Hepatocyte (in vitro differentiated cells): ENCODE data around the gene RHBDL2. TPM values are rescaled to one million over a fixed set of nuclear protein-coding genes. Genes with fewer than 3 reads are reported as not detected.

Source experiments
- DNase-seq: peaks from one replicate; pipeline ENCODE4 v3.0.0-alpha.2; 2016; ENCODE audit warnings: low spot score
- H2AFZ ChIP-seq: fragments of 200-600 bp; sonication (generic); 2 replicates; pipeline ENCODE4 v1.6.0; 2016; ENCODE audit warnings: antibody characterized with exemption, mild to moderate bottlenecking
- H3K27ac ChIP-seq: fragments of 200-600 bp; sonication (generic); 2 replicates; pipeline ENCODE4 v1.5.1; 2016; ENCODE audit warnings: mild to moderate bottlenecking
- H3K27me3 ChIP-seq: fragments of 200-600 bp; sonication (generic); 2 replicates; pipeline ENCODE4 v1.6.1; 2016
- H3K36me3 ChIP-seq: fragments of 200-600 bp; sonication (generic); replicated peaks from 2 replicates; pipeline ENCODE4 v1.5.1; 2016; ENCODE audit warnings: low read depth; ENCODE audit not compliant: insufficient read depth
- H3K4me1 ChIP-seq: fragments of 200-600 bp; sonication (generic); 2 replicates; pipeline ENCODE4 v1.5.1; 2016; ENCODE audit warnings: mild to moderate bottlenecking, moderate library complexity; ENCODE audit not compliant: insufficient read depth
- H3K4me2 ChIP-seq: fragments of 200-600 bp; sonication (generic); 2 replicates; pipeline ENCODE4 v1.6.0; 2016
- H3K4me3 ChIP-seq: fragments of 200-600 bp; sonication (generic); 2 replicates; pipeline ENCODE4 v1.5.1; 2016; ENCODE audit warnings: mild to moderate bottlenecking
- H3K79me2 ChIP-seq: fragments of 200-600 bp; sonication (generic); 2 replicates; pipeline ENCODE4 v1.6.0; 2017; ENCODE audit warnings: mild to moderate bottlenecking
- H3K9me2 ChIP-seq: fragments of 200-600 bp; sonication (generic); replicated peaks from 2 replicates; pipeline ENCODE4 v1.6.0; 2017; ENCODE audit warnings: mild to moderate bottlenecking; ENCODE audit not compliant: insufficient read depth
- H3K9me3 ChIP-seq: fragments of 200-600 bp; sonication (generic); 2 replicates; pipeline ENCODE4 v1.5.1; 2016; ENCODE audit warnings: low read depth, mild to moderate bottlenecking
- H4K20me1 ChIP-seq: fragments of 200-600 bp; sonication (generic); 2 replicates; pipeline ENCODE4 v1.6.0; 2016; ENCODE audit warnings: mild to moderate bottlenecking; ENCODE audit not compliant: insufficient read depth, poor library complexity, severe bottlenecking
- CTCF ChIP-seq: fragments of 200-600 bp; sonication (generic); IDR thresholded peaks from 2 replicates; pipeline ENCODE4 v1.5.1; 2016; ENCODE audit warnings: antibody characterized with exemption, mild to moderate bottlenecking; ENCODE audit not compliant: poor library complexity
- EZH2 ChIP-seq: fragments of 200-600 bp; sonication (generic); IDR thresholded peaks from 2 replicates; pipeline ENCODE4 v1.6.1; 2016; ENCODE audit warnings: antibody characterized with exemption, mild to moderate bottlenecking, borderline replicate concordance
- EZH2phosphoT487 ChIP-seq: fragments of 200-600 bp; sonication (generic); IDR thresholded peaks from one replicate; pipeline ENCODE4 v1.6.1; 2018; ENCODE audit warnings: antibody characterized with exemption, mild to moderate bottlenecking, low read depth, moderate library complexity; ENCODE audit not compliant: unreplicated experiment, severe bottlenecking
- WGBS: methylation state at CpG from one replicate; pipeline ENCODE4 v1.1.6; 2016; ENCODE audit warnings: low lambda C conversion rate; ENCODE audit errors: missing lambda C conversion rate; 5-methylcytosine and 5-hydroxymethylcytosine counted together
- polyA plus RNA-seq: library from polyadenylated mRNA; unstranded; fragments of >200 nt; fragmentation: Nextera tagmentation; extraction: Ambion mirVana; gene quantifications from 2 replicates; pipeline ENCODE4 v1.2.1, GENCODE V29; 2016
- total RNA-seq: library from RNA; depleted of rRNA; stranded (reverse); fragments of >200 nt; gene quantifications from 2 replicates; pipeline ENCODE4 v1.2.3, GENCODE V29; 2014

Gene RHBDL2
- total and polyA plus RNA-seq, 2 experiments from 2014 or later: 0.57 to 0.77 TPM

- Histone ChIP-seq H3K4me2 (no peak overlapping the region), H3K9me2 (no peaks in the 10 kb centered on the region), H3K4me3 (no peak overlapping the region), H4K20me1 (no peaks in the 10 kb centered on the region), H3K36me3 (no peaks in the 10 kb centered on the region), H3K79me2 (no peaks in the 10 kb centered on the region), H2AFZ (no peak overlapping the region), H3K4me1 (no peaks in the 10 kb centered on the region), H3K27ac (no peak overlapping the region), H3K9me3 (no peaks in the 10 kb centered on the region), H3K27me3 (no peaks in the 10 kb centered on the region)
- TF ChIP-seq CTCF (no peak), EZH2 (no peak), EZH2phosphoT487 (no peak)
- DNase-seq: no peak
- WGBS: 56% methylated on average over 4 of the region's 4 CpGs
These were observed 2.8 kb downstream of the RHBDL2 start for GRCh38 chr1:38938722-38939260.

- TF ChIP-seq EZH2phosphoT487: no peak
- H2AFZ ChIP-seq: no peak overlapping the region
- 94% methylated on average over 7 of the region's 7 CpGs for WGBS
- no peak overlapping the region for H3K27ac ChIP-seq
- H3K4me1 ChIP-seq: no peaks in the 10 kb centered on the region
- H3K9me2 ChIP-seq: no peaks in the 10 kb centered on the region
- H3K4me2 ChIP-seq: no peak overlapping the region
- H3K27me3 ChIP-seq: no peaks in the 10 kb centered on the region
- H3K36me3 ChIP-seq: no peaks in the 10 kb centered on the region
- no peak overlapping the region for H3K4me3 ChIP-seq
- DNase-seq: no peak
- H3K9me3 ChIP-seq: no peaks in the 10 kb centered on the region
- H3K79me2 ChIP-seq: no peaks in the 10 kb centered on the region
- H4K20me1 ChIP-seq: no peaks in the 10 kb centered on the region
These were observed 9.1 kb downstream of the RHBDL2 start for GRCh38 chr1:38932571-38932970.

GRCh38 chr1:38929476-38929875 lies 12.2 kb downstream of the RHBDL2 start:
- 83% methylated on average over 6 of the region's 6 CpGs for WGBS
- Histone ChIP-seq H3K36me3 (no peaks in the 10 kb centered on the region), H3K79me2 (no peaks in the 10 kb centered on the region), H3K4me2 (no peak overlapping the region), H3K9me2 (no peaks in the 10 kb centered on the region), H3K4me1 (no peaks in the 10 kb centered on the region), H4K20me1 (no peaks in the 10 kb centered on the region), H2AFZ (no peak overlapping the region), H3K4me3 (no peak overlapping the region), H3K9me3 (no peaks in the 10 kb centered on the region), H3K27me3 (no peaks in the 10 kb centered on the region), H3K27ac (no peak overlapping the region)
- TF ChIP-seq EZH2phosphoT487: no peak
- DNase-seq: no peak

GRCh38 chr1:38929054-38929453 lies 12.6 kb downstream of the RHBDL2 start:
- Histone ChIP-seq H3K4me2 (no peak overlapping the region), H2AFZ (no peak overlapping the region), H3K27me3 (no peaks in the 10 kb centered on the region), H4K20me1 (no peaks in the 10 kb centered on the region), H3K36me3 (no peaks in the 10 kb centered on the region), H3K4me3 (no peak overlapping the region), H3K9me3 (no peaks in the 10 kb centered on the region), H3K9me2 (no peaks in the 10 kb centered on the region), H3K27ac (no peak overlapping the region), H3K4me1 (no peaks in the 10 kb centered on the region), H3K79me2 (no peaks in the 10 kb centered on the region)
- no peak for TF ChIP-seq CTCF
- TF ChIP-seq EZH2: no peak
- DNase-seq: no peak
- 95% methylated on average over 8 of the region's 8 CpGs for WGBS
